ENCODE measurements around the gene DDX43.
"Not testable (repeated sequence)": the region's sequence is repeated elsewhere in the genome, so short reads cannot be mapped to it uniquely, and the experiment has no call there.

DDX43 gene

DNA sequence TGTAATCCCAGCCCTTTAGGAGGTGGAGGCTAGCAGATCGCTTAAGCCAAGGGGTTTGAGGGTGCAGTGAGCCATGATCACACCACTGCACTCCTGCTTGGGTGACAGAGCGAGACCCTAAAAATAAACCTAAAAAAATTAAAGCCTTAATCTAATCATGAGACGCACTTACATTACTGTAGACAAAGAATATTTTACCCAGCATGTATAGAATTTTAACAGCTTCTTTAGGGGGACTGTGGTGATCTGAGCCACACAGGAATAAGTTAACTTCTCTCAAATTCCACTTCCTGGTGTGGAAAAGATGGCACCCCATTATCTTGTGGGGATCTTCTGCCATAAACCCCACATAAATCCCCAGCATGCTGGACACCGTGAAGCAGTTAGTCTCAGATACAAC lies 22.6 kb upstream of the DDX43 start:
- TF ChIP-seq, protein P1, sequence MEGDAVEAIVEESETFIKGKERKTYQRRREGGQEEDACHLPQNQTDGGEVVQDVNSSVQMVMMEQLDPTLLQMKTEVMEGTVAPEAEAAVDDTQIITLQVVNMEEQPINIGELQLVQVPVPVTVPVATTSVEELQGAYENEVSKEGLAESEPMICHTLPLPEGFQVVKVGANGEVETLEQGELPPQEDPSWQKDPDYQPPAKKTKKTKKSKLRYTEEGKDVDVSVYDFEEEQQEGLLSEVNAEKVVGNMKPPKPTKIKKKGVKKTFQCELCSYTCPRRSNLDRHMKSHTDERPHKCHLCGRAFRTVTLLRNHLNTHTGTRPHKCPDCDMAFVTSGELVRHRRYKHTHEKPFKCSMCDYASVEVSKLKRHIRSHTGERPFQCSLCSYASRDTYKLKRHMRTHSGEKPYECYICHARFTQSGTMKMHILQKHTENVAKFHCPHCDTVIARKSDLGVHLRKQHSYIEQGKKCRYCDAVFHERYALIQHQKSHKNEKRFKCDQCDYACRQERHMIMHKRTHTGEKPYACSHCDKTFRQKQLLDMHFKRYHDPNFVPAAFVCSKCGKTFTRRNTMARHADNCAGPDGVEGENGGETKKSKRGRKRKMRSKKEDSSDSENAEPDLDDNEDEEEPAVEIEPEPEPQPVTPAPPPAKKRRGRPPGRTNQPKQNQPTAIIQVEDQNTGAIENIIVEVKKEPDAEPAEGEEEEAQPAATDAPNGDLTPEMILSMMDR (IDR thresholded peaks at IDR 0.05; ENCODE audit: low read depth, low read length), result no peak
- no peak for DNase-seq (ENCODE audit: extremely low read depth, low read depth)

DNA sequence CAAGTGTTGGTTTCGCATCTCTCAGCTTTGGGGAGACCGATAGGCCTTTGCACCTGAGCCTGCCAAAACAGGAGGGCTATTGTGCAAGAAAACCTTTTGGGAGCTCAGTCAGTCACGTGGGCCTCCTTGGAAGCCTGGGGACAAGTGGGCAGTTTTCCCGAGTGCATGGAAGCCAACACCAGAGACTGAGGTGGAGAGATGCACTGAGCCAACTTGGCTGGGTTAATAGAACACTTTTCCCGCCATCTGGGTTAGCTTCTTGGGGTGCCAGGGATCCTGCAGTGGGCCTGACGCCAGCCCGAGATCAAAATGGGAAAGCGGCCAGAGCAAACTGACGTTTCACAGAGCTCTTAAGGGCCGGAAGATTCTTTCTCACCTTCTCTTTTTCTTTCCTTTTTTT lies 22.1 kb upstream of the DDX43 start:
- TF ChIP-seq, protein P1 (IDR thresholded peaks at IDR 0.05; ENCODE audit: low read depth, low read length), result no peak

DNA sequence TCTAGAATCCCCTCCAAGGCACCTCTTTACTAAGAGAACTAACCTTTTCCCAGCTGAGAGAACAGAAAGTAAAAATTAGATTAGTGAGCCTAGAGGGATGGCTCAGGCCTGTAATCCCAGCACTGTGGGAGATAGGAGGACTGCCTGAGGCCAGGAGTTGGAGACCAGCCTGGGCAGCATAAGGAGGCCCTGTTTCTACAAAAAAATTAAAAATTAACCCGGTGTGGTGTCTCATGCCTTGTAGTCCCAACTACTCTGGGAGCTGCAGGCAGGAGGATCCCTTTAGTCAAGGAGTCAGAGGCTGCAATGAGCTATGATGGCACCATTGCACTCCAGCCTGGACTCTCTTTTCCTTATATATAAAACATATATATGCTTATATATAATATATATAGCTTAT lies 19.4 kb upstream of the DDX43 start:
- TF ChIP-seq, protein P1 (IDR thresholded peaks at IDR 0.05; ENCODE audit: low read depth, low read length), result no peak
- no peak for DNase-seq (ENCODE audit: extremely low read depth, low read depth)

More for the DNA sequence above, 22.1 kb upstream of the DDX43 start:
- DNase-seq (ENCODE audit: extremely low read depth, low read depth), result no peak

DNA sequence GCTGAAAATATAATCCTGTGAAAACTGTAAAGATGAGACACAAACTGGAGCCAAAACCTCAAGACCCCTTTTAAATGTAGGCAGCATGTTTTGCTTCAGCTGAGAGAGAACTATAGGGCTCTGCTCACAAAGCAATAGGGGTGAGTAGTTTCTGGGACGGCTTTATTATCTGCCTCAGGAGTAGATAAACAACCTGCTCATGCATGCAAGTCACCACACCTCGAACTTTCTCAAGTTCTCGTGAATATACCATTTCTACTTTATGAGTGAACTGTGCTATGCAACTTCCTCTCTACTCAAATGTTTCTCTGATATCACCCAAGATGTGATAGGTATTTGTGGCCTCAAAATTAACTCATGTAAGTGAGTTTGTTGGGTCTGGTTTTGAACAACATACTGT lies 17.4 kb upstream of the DDX43 start:
- TF ChIP-seq, protein P1 (IDR thresholded peaks at IDR 0.05; ENCODE audit: low read depth, low read length), result no peak
- DNase-seq (ENCODE audit: extremely low read depth, low read depth), result no peak

DNA sequence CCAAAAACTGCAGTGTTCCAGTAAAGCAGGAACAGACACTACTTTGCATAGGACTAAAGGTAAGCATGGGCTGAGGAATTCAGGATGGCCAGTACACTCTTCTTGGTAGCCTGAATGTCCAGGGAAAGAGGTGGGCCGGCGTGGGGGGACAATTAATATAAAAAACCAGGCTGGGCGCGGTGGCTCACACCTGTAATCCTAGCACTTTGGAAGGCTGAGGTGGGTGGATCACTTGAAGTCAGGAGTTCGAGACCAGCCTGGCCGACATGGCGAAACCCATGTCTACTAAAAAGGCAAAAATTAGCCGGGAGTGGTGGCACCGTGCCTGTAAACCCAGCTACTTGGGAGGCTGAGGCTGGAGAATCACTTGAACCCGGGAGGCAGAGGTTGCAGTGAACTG lies 13.1 kb upstream of the DDX43 start:
- not testable (repeated sequence) for DNase-seq (ENCODE audit: extremely low read depth, low read depth)

DNA sequence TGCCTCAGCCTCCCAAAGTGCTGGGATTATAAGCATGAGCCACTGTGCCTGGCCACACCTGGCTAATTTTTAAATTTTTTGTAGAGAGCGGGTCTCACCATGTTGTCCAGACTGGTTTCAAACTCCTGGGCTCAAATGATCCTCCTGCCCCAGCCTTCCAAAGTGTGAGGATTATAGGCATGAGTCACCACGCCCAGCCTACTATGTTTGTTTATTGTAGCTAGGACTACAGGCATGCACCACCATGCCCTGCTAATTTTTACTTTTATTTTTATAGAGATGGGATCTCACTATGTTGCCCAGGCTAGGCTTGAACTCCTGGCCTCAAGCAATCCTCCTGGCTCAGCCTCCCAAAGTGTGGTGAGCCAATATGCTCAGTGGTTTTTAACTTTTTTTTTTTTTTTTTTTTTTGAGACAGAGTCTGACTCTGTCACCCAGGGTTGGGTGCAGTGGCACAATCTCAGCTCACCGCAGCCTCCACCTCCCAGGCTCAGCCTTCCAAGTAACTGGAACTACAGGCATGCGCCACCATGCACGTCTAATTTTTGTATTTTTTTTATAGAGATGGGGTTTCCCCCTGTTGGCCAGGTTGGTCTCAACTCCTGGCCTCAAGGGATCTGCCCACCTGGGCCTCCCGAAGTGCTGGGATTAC lies 12.0 kb upstream of the DDX43 start:
- TF ChIP-seq, protein P1 (IDR thresholded peaks at IDR 0.05; ENCODE audit: low read depth, low read length), result no peak
- DNase-seq (ENCODE audit: extremely low read depth, low read depth), result no peak

DNA sequence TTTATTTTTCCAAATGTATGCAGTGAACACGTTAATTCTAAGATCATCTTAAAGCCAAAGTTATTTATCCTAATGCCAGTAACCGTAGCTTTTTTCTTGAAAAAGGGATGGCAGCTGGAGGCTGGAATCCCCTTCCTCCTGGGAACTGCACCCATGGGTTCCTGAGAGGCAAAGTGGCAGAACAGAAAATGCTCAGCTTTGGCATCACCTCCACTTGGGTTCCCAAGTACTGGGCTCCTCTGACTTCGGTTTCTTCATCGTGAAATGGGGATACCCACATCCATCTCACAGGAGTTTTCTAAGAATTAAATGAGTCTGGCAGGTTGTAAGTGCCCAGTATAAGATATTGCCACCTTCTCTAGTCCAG lies 6.2 kb upstream of the DDX43 start:
- DNase-seq (ENCODE audit: extremely low read depth, low read depth), result no peak

More for the DNA sequence above, 6.2 kb upstream of the DDX43 start:
- TF ChIP-seq, protein P1 (IDR thresholded peaks at IDR 0.05; ENCODE audit: low read depth, low read length), result no peak
